A549 (cell line): ENCODE measurements around the gene BLMH. TPM values are rescaled to one million over a fixed set of nuclear protein-coding genes. Genes with fewer than 3 reads are reported as not detected.

ENCODE experiments used
- ATAC-seq, 2 experiments: fragments of 200-7000 bp in 1 of 2; fragments of >200 bp in 1 of 2; cut with Nextera tagmentation in 1 of 2; cut with Tn5 transposase in 1 of 2; 3 replicates each; pipeline versions ENCODE4 v1.8.0 to v1.9.1; 2018 to 2020; ENCODE audit warnings: mild to moderate bottlenecking in 1 of 2, moderate library complexity in 1 of 2
- CTCF ChIA-PET: fragments of 300-600 bp; sonication (Branson Sonifier 250); formaldehyde crosslinking; extraction: SDS; loops from one replicate; lab custom pipeline; 2021; ENCODE audit warnings: antibody characterized with exemption, inconsistent platforms; lab: Yijun Ruan, JAX
- POLR2A ChIA-PET: fragments of 350-600 bp; formaldehyde crosslinking; extraction: SDS; loops from one replicate; lab custom pipeline; 2021; ENCODE audit warnings: antibody characterized with exemption, inconsistent platforms; lab: Yijun Ruan, JAX
- DNase-seq, 2 experiments: peaks; one replicate each; pipeline versions ENCODE4 v3.0.0 to v3.0.0-alpha.2; 2011 to 2016; ENCODE audit warnings: low read depth in 1 of 2, low spot score in 1 of 2
- FAIRE-seq: peaks from 2 replicates; lab custom pipeline; 2011; peaks lifted over from hg19 to GRCh38; lab: Jason Lieb, UNC
- H3K27ac ChIP-seq, 2 experiments: fragments of >200 bp; sonication (Bioruptor Twin); formaldehyde crosslinking; 3 replicates each; pipeline ENCODE4 v1.5.1; 2016 to 2017
- H3K4me1 ChIP-seq: fragments of >200 bp; sonication (Bioruptor Twin); formaldehyde crosslinking; 3 replicates; pipeline ENCODE4 v1.6.1; 2016
- H3K4me2 ChIP-seq: fragments of >200 bp; sonication (Bioruptor Twin); formaldehyde crosslinking; 3 replicates; pipeline ENCODE4 v1.6.1; 2016
- H3K4me3 ChIP-seq: fragments of >200 bp; sonication (Bioruptor Twin); formaldehyde crosslinking; 3 replicates; pipeline ENCODE4 v1.5.1; 2016
- H3K9me3 ChIP-seq: fragments of >200 bp; sonication (Bioruptor Twin); formaldehyde crosslinking; 3 replicates; pipeline ENCODE4 v1.6.1; 2016
- CEBPB ChIP-seq, 2 experiments: fragments of >200 bp in 1 of 2; sonication (Bioruptor Twin) in 1 of 2; formaldehyde crosslinking in 1 of 2; IDR thresholded peaks; 2 replicates each; pipeline ENCODE4 v1.6.1; 2012 to 2016
- FOSL2 ChIP-seq, 2 experiments: fragments of 450-650 bp in 1 of 2; fragments of >200 bp in 1 of 2; sonication (Bioruptor Twin) in 1 of 2; formaldehyde crosslinking; IDR thresholded peaks; 2 replicates each; pipeline versions ENCODE4 v1.5.0 to v1.6.1; 2016 to 2020; ENCODE audit warnings: mild to moderate bottlenecking in 1 of 2, moderate library complexity in 1 of 2
- HOXA7 ChIP-seq: fragments of 250-450 bp; sonication (Bioruptor Pico); IDR thresholded peaks from 2 replicates; pipeline ENCODE4 v1.5.0; 2020; ENCODE audit warnings: mild to moderate bottlenecking, moderate library complexity
- JUN ChIP-seq, 2 experiments: fragments of >200 bp; sonication (Bioruptor Twin); formaldehyde crosslinking; IDR thresholded peaks; 2 replicates in 1 of 2; 3 replicates in 1 of 2; pipeline ENCODE4 v1.6.1; 2016 to 2017
- JUNB ChIP-seq: fragments of >200 bp; sonication (Bioruptor Twin); formaldehyde crosslinking; IDR thresholded peaks from 2 replicates; pipeline ENCODE4 v1.6.1; 2016
- MYC ChIP-seq: IDR thresholded peaks from 2 replicates; pipeline ENCODE4 v1.6.1; 2012; ENCODE audit warnings: mild to moderate bottlenecking, inconsistent platforms, low read length, improper control_type of control experiment, borderline replicate concordance
- POLR2AphosphoS2 ChIP-seq: conservative IDR thresholded peaks from 2 replicates; pipeline ENCODE4 v1.6.1; 2012; ENCODE audit warnings: low read length, improper control_type of control experiment, inconsistent platforms
- RAD21 ChIP-seq, 2 experiments: fragments of >200 bp in 1 of 2; sonication (Bioruptor Twin) in 1 of 2; formaldehyde crosslinking in 1 of 2; IDR thresholded peaks in 1 of 2; conservative IDR thresholded peaks in 1 of 2; 2 replicates in 1 of 2; 3 replicates in 1 of 2; pipeline ENCODE4 v1.6.1; 2012 to 2018; ENCODE audit warnings: inconsistent platforms in 1 of 2
- RARB ChIP-seq: fragments of 250-450 bp; sonication (Bioruptor Pico); IDR thresholded peaks from 2 replicates; pipeline ENCODE4 v1.8.0; 2021; ENCODE audit warnings: mild to moderate bottlenecking, moderate library complexity
- RCOR1 ChIP-seq: fragments of 150-350 bp; IDR thresholded peaks from 2 replicates; pipeline ENCODE4 v1.6.1; 2014; ENCODE audit warnings: antibody characterized with exemption, low read length, low read depth
- SREBF2 ChIP-seq: fragments of 450-650 bp; IDR thresholded peaks from 2 replicates; pipeline ENCODE4 v1.6.1; 2014; ENCODE audit warnings: mild to moderate bottlenecking, moderate library complexity
- TP53 ChIP-seq: fragments of 250-450 bp; sonication (Bioruptor Pico); IDR thresholded peaks from 2 replicates; pipeline ENCODE4 v1.5.0; 2021; ENCODE audit warnings: mild to moderate bottlenecking, moderate library complexity
- ZSCAN20 ChIP-seq: fragments of 250-450 bp; sonication (Bioruptor Pico); IDR thresholded peaks from 2 replicates; pipeline ENCODE4 v1.8.0; 2022; ENCODE audit warnings: mild to moderate bottlenecking, moderate library complexity
- WGBS: methylation state at CpG from one replicate; pipeline ENCODE4 v1.1.6; 2017; ENCODE audit errors: missing lambda C conversion rate; 5-methylcytosine and 5-hydroxymethylcytosine counted together
- polyA plus RNA-seq, 4 experiments: library from polyadenylated mRNA; depleted of rRNA in 3 of 4; stranded (reverse); fragments of >200 nt; fragmentation: RNase III in 1 of 4; extraction: RNeasy Plus Mini Kit Qiagen cat#74134 plus additional on column Dnase treatment in 1 of 4; gene quantifications; 2 replicates in 3 of 4; 3 replicates in 1 of 4; pipeline ENCODE4 v1.2.3, GENCODE V29; 2011 to 2017
- TF ChIP-seq, protein P1 (sequence below): fragments of 250-450 bp; sonication (Bioruptor Pico); IDR thresholded peaks from 2 replicates; pipeline ENCODE4 v1.5.0; 2021; ENCODE audit warnings: mild to moderate bottlenecking, moderate library complexity, borderline replicate concordance
- TF ChIP-seq, protein P2 (sequence below): fragments of 150-350 bp; IDR thresholded peaks from 2 replicates; pipeline ENCODE4 v1.6.1; 2014; ENCODE audit warnings: low read depth, mild to moderate bottlenecking, low read length
- TF ChIP-seq, protein P3 (sequence below): IDR thresholded peaks from 2 replicates; pipeline ENCODE4 v1.6.1; 2012
- TF ChIP-seq, protein P4 (sequence below): fragments of 200-600 bp; sonication (generic); IDR thresholded peaks from 2 replicates; pipeline ENCODE4 v1.6.1; 2016; ENCODE audit warnings: antibody characterized with exemption, mild to moderate bottlenecking, moderate library complexity
- TF ChIP-seq, protein P5 (sequence below): IDR thresholded peaks from 2 replicates; pipeline ENCODE4 v1.6.1; 2012; ENCODE audit warnings: low read depth, borderline replicate concordance

BLMH gene
- polyA plus RNA-seq, 2 of the 4 experiments (the other 2 are of a cell fraction) = 38.5 to 66.4 TPM

DNA sequence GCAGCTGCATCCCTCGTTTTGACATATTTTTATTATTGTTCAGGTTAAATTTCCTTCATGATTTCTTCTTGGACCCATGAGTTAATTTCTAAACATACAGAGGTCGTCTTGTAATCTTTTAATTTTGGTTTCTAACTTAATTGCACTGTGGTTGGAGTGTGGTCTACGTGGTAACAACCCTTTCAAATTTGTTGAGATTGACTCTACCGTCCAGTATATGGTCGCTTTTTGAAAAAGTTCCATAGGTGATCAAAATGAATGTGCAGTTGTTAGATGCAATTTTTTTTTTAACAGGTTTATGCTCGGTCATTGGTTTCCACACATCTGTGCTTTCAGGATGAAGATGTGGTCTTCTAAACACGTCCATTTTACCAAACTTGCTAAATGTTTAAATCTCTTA is 45.3 kb downstream of the BLMH start:
- ATAC-seq = no peak
- no peak overlapping the region for H3K4me2 ChIP-seq
- H3K4me3 ChIP-seq = no peak overlapping the region
- DNase-seq = no peak
- no peaks in the 10 kb centered on the region for H3K4me1 ChIP-seq
- POLR2A ChIA-PET = no interaction called here
- CTCF ChIA-PET = interaction anchor here (0.7 to 2.3 kb wide), 3 partner anchors 10 to 142 kb away, joined by 3 to 7 read pairs (median 6); no protein-coding TSS in a partner anchor
- TF ChIP-seq, protein P1, sequence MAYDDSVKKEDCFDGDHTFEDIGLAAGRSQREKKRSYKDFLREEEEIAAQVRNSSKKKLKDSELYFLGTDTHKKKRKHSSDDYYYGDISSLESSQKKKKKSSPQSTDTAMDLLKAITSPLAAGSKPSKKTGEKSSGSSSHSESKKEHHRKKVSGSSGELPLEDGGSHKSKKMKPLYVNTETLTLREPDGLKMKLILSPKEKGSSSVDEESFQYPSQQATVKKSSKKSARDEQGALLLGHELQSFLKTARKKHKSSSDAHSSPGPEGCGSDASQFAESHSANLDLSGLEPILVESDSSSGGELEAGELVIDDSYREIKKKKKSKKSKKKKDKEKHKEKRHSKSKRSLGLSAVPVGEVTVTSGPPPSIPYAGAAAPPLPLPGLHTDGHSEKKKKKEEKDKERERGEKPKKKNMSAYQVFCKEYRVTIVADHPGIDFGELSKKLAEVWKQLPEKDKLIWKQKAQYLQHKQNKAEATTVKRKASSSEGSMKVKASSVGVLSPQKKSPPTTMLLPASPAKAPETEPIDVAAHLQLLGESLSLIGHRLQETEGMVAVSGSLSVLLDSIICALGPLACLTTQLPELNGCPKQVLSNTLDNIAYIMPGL = no peak
- TF ChIP-seq, protein P2, sequence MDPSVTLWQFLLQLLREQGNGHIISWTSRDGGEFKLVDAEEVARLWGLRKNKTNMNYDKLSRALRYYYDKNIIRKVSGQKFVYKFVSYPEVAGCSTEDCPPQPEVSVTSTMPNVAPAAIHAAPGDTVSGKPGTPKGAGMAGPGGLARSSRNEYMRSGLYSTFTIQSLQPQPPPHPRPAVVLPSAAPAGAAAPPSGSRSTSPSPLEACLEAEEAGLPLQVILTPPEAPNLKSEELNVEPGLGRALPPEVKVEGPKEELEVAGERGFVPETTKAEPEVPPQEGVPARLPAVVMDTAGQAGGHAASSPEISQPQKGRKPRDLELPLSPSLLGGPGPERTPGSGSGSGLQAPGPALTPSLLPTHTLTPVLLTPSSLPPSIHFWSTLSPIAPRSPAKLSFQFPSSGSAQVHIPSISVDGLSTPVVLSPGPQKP = no peak
- TF ChIP-seq HOXA7 (no peak), POLR2AphosphoS2 (no peak)
- H3K9me3 ChIP-seq = no peaks in the 10 kb centered on the region
- H3K27ac ChIP-seq = no peak overlapping the region
- no peak for FAIRE-seq
- WGBS = 88% methylated on average over 7 of the region's 7 CpGs

DNA sequence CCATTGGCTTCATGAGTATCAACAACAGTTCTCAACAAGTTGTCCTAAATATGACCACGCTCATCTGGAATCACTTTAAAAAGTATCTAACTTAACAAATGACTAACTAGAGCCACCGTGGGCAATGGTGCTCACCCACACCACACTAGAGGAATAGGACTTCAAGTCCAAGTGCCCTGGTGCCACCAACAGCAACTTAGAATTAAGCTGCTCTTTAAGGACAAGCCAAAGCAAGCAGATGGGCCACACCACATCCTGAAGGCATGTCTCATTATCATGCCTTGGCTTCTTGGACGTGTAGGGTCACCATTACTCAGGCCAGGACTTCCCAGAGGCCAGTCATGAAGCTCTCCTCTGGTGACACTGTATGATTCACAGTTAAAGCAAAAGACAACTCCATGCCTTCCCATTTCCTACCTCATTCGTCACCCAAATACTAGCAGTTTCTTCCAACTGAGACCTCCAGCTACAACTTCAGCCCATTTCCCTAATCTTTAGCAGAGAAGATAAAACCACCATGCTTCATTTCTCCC is 46.8 kb downstream of the BLMH start:
- ChIA-PET POLR2A (no interaction called here), CTCF (interaction anchor here (1.1 to 11.1 kb wide), 5 partner anchors 11 to 232 kb away, joined by 3 to 115 read pairs (median 5); partner anchors contain the start of gene GOSR1)
- H3K27ac ChIP-seq = no peak overlapping the region
- ATAC-seq (peak in 1 of 2 experiments; percentile 30; a peak in 1 of 6 replicates), DNase-seq (no peak), FAIRE-seq (no peak)
- WGBS = 32% methylated on average over 4 of the region's 4 CpGs
- H3K9me3 ChIP-seq = no peaks in the 10 kb centered on the region
- H3K4me2 ChIP-seq = no peak overlapping the region
- no peak overlapping the region for H3K4me3 ChIP-seq
- TF ChIP-seq RCOR1 (no peak), RAD21 (conservative IDR thresholded peaks at IDR 0.05 in 1 of 2, IDR thresholded peaks at IDR 0.05 in 1 of 2) (no peak)
- TF ChIP-seq, protein P3, sequence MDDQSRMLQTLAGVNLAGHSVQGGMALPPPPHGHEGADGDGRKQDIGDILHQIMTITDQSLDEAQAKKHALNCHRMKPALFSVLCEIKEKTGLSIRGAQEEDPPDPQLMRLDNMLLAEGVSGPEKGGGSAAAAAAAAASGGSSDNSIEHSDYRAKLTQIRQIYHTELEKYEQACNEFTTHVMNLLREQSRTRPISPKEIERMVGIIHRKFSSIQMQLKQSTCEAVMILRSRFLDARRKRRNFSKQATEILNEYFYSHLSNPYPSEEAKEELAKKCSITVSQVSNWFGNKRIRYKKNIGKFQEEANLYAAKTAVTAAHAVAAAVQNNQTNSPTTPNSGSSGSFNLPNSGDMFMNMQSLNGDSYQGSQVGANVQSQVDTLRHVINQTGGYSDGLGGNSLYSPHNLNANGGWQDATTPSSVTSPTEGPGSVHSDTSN = no peak
- TF ChIP-seq, protein P2 = no peak
- TF ChIP-seq, protein P4, sequence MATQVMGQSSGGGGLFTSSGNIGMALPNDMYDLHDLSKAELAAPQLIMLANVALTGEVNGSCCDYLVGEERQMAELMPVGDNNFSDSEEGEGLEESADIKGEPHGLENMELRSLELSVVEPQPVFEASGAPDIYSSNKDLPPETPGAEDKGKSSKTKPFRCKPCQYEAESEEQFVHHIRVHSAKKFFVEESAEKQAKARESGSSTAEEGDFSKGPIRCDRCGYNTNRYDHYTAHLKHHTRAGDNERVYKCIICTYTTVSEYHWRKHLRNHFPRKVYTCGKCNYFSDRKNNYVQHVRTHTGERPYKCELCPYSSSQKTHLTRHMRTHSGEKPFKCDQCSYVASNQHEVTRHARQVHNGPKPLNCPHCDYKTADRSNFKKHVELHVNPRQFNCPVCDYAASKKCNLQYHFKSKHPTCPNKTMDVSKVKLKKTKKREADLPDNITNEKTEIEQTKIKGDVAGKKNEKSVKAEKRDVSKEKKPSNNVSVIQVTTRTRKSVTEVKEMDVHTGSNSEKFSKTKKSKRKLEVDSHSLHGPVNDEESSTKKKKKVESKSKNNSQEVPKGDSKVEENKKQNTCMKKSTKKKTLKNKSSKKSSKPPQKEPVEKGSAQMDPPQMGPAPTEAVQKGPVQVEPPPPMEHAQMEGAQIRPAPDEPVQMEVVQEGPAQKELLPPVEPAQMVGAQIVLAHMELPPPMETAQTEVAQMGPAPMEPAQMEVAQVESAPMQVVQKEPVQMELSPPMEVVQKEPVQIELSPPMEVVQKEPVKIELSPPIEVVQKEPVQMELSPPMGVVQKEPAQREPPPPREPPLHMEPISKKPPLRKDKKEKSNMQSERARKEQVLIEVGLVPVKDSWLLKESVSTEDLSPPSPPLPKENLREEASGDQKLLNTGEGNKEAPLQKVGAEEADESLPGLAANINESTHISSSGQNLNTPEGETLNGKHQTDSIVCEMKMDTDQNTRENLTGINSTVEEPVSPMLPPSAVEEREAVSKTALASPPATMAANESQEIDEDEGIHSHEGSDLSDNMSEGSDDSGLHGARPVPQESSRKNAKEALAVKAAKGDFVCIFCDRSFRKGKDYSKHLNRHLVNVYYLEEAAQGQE = no peak
- H3K4me1 ChIP-seq = no peaks in the 10 kb centered on the region

DNA sequence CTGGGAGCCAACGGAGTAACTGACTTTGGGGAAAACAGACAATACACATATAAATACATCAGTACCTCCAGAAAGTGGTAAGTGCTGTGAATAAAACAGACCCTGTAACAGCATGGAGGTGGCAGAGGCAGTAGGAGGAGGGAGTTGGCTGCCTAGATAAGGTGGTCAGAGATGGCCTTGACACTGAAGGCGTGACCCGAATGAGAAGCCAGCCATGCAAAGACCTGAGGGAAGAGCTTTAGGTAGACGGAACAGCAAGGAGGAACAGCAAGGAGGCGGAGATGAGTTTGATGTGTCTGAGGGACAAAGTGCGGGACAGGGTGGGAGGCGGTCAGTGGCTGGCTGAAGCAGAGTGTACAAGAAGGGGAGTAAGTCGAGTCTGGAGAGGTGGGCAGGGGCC is 48.2 kb downstream of the BLMH start:
- Histone ChIP-seq H3K4me1 (no peaks in the 10 kb centered on the region), H3K4me3 (no peak overlapping the region), H3K4me2 (no peak overlapping the region), H3K9me3 (no peaks in the 10 kb centered on the region), H3K27ac (no peak overlapping the region)
- ATAC-seq = no peak; a peak in 2 of 6 replicates
- WGBS = 85% methylated on average over 8 of the region's 8 CpGs
- ChIA-PET POLR2A (no interaction called here), CTCF (interaction anchor here (1.0 to 11.1 kb wide), 3 partner anchors 117 to 137 kb away, joined by 3 to 115 read pairs (median 5); no protein-coding TSS in a partner anchor)
- TF ChIP-seq FOSL2 (IDR thresholded peaks at IDR 0.05) = no peak
- no peak for TF ChIP-seq FOSL2 (CRISPR knock-in tag; IDR thresholded peaks at IDR 0.05)
- no peak for TF ChIP-seq JUNB
- no peak for TF ChIP-seq SREBF2
- TF ChIP-seq, protein P5, sequence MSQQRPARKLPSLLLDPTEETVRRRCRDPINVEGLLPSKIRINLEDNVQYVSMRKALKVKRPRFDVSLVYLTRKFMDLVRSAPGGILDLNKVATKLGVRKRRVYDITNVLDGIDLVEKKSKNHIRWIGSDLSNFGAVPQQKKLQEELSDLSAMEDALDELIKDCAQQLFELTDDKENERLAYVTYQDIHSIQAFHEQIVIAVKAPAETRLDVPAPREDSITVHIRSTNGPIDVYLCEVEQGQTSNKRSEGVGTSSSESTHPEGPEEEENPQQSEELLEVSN = no peak
- TF ChIP-seq CEBPB (IDR thresholded peaks at IDR 0.05) = no peak
- TF ChIP-seq TP53 (CRISPR knock-in tag) = no peak
- no peak for TF ChIP-seq JUN (IDR thresholded peaks at IDR 0.05)
- TF ChIP-seq MYC = no peak
- no peak for TF ChIP-seq ZSCAN20 (CRISPR knock-in tag)
- no peak for TF ChIP-seq RARB (CRISPR knock-in tag)
- TF ChIP-seq, protein P3 = no peak
- DNase-seq = no peak
- FAIRE-seq = no peak
